ENCODE results near the gene PLCB2.

- TF ChIP-seq CTCF (IDR thresholded peaks at IDR 0.05): peak in 4 of 6 experiments; percentile 9 to 20 (median 12)
- no peak for TF ChIP-seq POLR2A (IDR thresholded peaks at IDR 0.05)
These were observed 31.8 kb upstream of the PLCB2 start for GRCh38 chr15:40339621-40339945.

Data from thyroid gland (tissue), 4 donors.